GM21576 (cell line): ENCODE data around the gene SNX24.
"Not testable (repeated sequence)": the region's sequence is repeated elsewhere in the genome, so short reads cannot be mapped to it uniquely, and the experiment has no call there.

Source experiments
- ATAC-seq: cut with Tn5 transposase; IDR thresholded peaks from one replicate; pipeline ENCODE4 v1.9.1; 2021; ENCODE audit warnings: mild to moderate bottlenecking, moderate library complexity; ENCODE audit not compliant: unreplicated experiment

The SNX24 gene

DNA sequence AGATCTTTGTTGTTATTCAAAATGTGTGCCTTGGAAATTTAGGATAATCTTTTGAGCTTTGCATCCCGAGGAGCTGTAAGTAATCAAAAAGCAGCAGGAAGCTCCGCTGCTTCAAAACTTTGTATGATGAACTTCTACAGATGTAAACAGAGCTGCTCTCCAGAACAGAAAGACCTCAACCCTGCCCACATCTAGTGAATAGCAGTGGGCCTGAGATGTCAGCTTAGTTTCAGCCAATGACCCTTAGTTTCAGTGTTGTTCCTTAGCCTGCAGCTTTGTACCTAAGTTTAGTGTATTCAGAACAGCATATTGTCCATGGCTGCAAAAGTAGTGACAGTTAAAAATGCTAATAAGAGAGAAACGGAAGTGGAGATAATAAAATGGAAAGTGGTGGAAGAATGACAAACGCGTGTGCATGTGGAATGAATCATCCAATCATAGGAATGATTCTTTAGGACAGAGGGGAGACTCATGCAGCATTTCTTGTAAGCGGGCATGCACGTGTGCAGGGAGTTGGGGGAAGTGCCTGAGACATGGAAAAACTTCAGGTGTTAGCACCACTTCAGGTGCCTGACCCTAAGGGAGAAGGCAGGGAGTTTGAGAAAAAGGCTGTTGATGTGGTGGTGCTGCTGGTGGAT is 24.9 kb downstream of the SNX24 start:
- ATAC-seq = no peak

DNA sequence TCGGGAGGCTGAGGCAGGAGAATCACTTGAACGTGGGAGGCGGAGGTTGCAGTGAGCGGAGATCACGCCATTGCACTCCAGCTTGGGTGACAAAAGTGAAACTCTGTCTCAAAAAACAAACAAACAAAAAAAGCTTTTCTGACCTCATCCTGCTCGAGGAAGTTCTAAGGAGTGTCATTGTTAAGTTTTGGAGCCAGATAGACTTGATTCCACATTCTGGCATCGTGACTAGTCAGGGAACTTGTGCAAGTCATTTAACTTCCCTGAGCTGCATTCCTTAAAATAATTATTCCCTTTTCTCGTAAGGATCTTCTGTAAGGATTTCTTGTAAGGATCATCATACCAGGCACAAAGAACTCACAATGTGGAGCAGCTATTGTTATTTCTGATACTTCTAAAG is 26.2 kb downstream of the SNX24 start:
- ATAC-seq = no peak

DNA sequence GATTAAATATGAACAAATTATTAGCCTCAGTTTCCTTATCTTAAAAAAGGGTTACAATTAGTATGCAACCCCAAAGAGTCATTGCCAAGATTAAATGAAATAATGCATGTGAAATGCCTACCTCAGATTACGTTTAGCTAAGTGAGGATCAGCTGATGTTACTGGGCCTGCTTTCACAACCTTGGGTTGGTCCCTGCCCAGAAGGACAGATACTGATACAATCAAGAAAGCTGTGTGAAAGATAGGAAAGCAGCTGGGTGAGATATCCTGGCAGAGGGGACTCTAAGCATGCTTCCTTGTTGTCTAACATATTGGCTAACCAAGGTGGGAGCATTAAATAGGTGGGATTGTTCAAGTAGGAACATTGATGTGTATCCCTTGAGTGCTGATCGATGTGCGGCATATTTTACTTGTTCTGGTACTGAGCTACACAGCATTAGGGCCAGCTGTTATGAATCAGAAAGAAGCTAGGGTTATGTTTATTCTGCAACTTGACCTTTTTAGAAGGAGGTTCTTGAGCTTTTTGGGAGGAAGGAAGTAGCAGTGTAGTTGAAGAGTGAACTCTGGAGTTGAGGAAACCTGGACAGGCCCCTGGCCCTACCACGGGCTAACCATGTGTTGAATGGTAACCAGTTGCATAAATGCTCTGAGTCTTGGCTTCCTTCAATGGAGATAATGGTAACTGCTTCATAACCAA is 28.9 kb downstream of the SNX24 start:
- ATAC-seq = no peak

DNA sequence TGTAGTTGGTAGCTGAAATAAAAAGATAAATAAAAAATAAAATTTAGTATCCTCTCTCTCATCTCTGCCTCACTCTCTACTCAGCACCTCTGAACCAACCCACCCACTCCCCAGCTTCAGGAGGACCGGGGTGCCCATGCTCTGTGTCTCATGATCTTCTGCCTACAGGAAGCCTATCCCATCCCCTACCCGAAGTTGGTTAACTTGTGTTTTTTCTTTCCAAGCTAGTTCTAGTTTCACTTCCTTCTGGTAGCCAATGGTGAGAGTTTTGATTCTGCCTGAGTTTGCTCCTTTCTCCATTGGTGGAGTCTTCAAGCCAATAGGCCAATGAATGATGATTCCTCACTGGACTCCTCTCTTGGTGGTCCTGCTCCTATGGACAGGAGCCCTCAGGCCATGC is 32.1 kb downstream of the SNX24 start:
- ATAC-seq = peak; percentile 78

DNA sequence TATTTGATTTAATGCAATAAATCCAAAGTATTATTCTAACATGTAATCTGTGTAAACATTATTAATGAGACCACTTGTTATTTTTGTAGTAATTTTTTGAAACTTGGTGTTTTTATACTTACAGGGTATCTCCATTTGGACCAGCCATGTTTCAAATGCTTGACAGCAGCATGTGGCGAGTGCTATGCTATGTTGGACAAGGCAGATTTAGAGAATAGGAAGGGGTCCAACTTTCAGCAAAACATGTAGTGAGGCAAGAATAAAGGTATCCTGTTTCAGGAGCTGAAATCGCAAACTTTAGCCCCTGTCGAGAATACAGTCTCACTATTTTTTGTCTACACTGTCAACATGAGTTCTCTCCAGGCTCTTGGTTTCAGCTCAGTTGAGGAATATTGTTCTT is 33.7 kb downstream of the SNX24 start:
- no peak for ATAC-seq

DNA sequence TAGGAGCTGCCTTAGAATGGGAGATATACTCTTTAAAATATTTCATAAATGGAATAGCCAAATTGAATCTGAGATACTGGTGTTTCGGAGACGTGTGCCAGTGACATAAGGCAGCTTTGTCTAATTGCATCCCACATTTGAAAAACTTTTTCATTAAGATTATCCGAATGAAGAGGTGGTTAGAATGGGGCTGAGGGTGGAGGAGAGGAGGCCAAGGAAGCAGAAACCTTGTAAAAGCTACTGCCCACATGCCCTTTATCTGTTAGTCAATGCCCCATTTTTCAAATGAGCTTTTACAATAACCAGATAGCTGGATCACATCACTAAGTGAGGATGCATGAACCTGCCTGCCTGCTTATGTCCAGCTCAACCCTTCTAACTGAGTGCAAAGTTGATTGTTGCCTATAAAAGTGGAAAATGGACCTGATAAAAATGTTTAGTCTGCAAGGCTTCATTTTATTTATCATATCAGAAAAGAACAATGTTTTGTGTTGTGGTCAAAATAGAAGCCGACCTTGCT is 34.8 kb downstream of the SNX24 start:
- ATAC-seq = no peak

DNA sequence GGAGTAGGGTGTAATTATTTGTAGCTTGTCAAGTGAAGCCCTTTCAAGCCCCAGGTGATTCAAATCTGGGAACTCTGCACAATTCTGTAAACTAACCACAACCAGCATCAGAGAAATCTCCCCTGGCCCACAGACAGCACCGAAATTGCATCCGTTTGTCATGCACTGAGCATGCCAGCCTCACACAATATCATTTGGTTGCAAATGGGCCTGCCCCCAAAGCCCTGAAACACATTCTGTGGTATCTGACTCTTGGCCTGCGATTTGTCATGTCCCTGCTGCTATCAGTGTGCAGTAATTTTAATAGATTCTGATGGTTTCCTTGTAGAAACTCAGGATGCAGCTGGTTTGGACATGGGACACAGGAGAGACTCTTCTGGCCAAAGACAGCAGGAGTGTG is 35.3 kb downstream of the SNX24 start:
- peak; percentile 48 for ATAC-seq

DNA sequence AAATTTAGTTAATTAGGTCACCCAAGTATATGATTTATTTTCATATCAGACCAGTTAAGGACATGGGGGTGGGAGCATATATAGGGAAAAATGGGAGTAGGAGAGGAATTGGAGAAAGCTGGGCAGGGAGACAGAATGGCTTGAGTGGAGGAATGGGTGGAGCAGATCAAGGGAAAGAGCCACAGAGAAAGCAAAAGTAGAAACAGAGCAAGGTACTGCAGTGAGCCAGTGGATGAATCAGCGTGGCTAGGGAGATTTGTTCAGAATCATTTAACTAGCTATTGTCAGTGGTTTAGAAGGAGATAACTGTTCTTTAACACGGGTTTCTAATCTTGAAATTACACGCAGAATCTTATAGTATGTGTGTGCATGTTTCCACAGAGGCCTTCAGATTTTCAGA is 37.4 kb downstream of the SNX24 start:
- ATAC-seq = peak; percentile 41

DNA sequence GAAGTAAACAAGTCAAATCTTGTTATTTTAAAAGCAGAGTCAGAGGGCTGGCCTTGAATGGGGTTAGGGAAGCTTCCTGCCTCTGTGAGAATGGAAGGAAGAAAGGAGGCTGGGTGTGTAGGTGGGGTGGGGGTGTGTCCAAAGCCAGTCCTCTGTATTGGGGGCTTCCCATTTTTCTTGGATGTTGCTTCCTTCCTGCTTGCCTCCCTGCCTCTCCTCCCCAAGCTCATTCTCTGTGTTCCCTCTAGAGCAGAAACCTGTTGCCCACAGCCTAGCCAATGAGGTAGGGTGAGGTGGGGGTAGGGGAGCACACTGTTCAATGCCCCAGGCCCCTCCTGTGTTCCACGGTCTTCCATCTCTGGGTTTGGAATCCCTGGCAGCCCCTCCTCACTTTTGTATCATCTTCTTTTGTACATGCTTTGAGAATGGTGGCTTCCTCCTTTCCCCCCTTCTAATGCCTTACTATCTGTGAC is 39.7 kb downstream of the SNX24 start:
- ATAC-seq = no peak

DNA sequence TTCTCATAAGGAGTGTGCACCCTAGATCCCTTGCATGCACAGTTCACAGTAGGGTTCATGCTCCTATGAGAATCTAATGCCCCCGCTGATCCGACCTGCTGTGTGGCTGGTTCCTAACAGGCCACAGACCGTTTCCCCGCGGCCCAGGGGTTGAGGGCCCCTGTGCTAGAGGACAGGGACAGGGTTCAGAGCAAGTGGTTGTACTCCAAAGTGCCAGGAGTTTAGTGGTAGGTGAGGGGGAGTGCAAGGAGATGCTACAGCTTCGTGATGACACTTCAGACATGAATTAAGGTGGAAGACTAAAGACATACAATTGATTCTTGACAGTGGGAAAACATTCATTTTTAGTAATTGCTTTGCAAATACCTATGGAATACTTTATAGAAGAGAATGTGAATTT is 40.5 kb downstream of the SNX24 start:
- ATAC-seq = no peak

DNA sequence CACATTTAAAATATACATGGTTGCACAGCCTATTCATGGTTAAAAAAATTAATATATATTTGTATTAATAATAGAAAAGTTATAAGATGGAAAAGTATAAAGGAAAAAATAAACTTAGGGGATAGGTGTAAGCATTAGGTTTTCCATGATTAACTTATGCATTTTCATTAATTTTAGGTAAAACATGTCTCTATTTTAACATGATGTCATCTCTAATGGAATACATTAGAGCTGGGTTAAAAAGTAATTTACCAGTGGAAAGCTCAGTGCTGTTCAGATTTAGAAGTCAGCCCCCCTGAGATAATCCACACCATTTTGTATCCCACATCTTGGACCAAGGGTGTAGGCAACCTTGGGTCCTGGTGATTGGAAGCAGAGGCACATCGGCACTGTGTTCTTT is 49.7 kb downstream of the SNX24 start:
- no peak for ATAC-seq

DNA sequence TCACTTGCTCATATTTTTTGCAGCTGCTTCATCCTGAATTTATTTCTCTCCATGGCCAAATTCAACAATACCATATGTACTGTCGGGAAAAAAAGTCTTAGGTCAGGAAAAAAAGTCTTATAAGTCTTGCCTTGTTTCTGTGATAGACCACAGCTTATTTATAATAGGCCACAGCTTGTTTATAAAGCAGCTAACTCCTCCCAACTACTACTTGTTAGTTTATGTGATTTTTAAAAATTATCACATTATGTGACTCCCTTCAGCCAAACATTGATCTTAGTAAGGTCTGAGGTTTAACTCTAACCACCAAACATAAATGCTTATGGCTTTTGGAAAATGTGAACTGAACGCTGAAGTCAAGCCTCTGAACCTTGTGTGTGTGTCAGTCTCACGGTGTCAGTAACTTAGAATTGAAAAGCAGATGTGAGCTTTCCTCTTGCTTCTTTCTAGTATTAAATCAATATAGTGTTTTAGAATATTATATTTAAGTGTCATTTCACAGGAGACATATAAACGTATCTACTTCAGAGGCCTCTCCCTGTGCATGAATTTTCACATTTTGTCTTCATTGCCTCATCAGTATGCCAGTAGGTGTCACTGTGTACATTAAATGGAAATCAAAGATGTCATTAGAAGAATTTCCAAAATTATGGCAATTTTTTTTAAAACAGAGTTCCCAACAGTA is 51.3 kb downstream of the SNX24 start:
- no peak for ATAC-seq

DNA sequence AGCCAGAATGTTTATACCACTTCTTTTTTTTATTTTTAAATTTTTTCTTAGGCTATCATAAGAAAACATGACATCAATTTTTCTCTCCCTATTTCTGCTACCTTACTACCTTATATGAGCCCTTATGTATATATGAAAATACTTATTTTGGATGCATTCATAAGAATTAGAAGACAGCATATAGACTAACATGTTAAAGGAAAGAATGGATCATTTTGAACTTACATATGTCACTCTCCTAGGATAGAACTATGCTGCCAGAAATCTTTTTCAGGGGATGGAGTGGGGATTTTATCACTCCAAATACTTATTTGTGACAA is 51.8 kb downstream of the SNX24 start:
- no peak for ATAC-seq

DNA sequence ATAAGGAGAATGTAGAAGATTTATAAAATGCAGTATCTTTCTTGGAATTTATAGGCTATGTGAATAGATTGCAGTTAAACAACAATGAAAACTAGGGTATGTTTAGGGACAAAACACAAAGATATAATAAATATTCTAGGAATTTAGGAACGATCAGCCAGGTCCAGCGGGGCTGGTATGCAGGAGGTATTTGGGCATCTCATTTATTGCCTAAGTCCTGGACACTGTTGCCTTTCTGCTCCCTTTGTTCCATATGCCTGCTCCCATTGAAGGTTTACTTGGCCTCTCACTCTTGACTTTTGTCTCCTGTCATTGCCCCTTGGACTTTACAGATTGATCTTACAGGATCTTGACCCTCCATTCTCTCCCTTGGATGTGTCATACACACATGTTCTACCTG is 55.9 kb downstream of the SNX24 start:
- ATAC-seq = no peak

DNA sequence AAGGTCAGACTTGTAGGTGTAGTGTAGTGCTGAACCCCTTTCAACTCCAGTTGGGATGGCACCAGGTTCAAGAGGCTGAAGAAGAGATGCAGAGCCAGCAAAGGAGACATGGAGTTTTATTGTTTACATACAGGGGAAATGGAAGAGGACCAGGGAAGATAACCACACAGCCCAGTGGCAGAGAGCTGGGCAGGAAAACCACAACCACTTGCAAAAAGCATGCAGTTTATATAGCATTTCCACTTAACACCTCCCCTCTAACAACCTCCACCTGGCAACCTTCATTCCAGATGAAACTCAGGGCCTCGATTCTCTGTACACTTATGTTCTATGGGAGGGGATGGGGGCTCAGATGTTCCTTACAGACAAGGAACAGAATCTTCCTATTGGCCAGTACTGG is 56.9 kb downstream of the SNX24 start:
- peak; percentile 48 for ATAC-seq

DNA sequence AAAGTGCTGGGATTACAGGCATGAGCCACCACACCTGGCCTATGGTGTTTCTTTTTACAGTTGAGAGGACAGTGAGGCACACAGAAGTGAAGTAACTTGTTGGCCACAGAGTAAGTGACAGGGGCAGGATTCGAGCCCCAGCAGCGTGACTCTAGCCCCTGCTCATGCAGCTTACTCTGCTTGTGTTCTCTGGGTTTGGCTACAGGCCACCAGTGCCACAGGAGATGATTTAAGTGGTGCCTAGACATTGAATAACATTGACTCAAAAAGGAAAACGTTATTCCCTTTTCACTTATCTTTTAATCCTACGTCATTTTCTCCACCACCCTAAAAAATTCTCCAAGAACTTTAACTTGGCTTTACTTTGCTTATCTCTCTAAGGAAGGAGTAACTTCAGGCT is 61.4 kb downstream of the SNX24 start:
- no peak for ATAC-seq

DNA sequence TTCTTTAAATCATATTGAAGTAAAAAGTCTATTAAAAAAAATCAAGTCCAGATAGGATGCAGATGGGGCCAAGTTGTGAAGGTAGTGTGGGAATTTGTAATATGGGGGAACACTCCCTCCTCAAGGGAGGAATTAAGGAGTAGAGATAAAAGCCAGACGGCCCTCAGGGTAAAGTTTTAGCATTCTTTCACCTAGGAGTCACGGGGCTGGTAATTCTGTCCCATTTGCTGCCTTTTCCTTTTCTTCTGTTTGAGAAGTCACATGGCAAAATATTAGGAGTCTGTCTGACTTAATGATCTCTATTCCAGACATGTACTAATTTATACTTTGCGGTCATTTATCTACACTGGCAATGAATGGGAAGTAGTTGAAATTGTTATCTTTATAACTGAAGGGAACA is 61.9 kb downstream of the SNX24 start:
- ATAC-seq = no peak

DNA sequence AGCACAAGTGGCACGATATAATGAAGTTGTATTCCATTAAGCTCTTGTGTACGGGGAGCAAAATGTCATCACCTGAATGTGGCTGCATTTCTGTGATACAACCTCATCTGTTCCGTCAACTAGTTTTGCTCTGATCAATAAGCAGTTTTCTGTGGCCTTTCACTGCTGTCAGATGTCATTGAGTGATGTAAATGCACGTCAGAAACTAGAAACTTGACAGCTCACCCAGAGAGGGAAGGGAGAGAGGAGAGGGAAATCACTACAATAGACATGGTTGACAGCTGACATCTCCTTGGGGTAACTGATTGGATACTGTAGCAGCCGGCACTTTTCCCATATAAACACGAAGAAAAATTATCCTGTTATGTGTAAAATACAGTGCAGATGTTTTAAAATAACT is 62.7 kb downstream of the SNX24 start:
- ATAC-seq = no peak

DNA sequence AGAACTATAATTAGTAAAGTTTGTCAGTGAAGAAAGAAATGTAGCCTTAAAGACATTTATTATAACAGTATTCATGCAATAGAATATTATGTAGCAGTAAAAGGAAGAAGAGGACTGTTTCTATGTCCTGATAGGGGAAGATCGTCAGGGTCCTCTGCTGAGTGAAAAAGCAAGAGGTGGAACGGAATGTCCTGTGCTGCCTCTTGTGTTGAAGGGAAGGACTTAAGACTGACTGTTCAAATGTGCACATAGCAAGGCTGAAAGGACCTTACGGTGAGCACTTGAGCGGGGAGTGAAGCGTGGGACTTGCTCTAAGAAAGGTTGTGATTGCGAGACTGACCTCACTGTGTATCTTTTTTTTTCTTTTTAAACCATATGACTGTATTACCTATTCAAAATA is 63.2 kb downstream of the SNX24 start:
- ATAC-seq = no peak

DNA sequence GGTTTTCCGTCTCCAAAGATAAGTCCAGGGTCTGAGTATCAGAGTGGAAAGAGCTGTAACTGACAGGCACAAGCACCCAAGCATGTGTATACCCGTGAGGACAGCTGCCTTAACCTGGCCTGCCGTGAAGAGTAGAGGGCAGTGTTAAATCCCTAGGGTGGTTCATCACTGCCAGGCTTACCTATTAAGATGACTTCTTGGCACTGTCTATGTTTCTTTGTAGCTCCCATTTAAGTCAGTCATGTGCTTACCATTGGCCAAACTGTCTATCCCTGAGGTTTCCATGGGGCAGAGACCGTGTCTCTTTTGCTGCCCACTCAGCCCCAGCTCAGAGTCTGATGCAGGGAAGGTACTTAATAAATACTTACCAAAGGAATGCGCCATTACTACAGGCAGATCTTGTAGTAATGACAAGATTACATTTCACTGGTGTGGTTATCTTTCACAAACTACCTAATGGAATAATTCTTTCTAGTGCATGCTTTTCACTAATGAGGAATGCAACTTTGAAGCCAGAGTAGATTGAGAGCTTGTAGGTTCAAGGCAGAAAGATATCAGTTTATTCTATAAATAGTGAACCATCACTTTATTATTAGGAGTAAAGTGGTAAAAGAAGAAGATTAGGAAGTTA is 64.2 kb downstream of the SNX24 start:
- no peak for ATAC-seq

DNA sequence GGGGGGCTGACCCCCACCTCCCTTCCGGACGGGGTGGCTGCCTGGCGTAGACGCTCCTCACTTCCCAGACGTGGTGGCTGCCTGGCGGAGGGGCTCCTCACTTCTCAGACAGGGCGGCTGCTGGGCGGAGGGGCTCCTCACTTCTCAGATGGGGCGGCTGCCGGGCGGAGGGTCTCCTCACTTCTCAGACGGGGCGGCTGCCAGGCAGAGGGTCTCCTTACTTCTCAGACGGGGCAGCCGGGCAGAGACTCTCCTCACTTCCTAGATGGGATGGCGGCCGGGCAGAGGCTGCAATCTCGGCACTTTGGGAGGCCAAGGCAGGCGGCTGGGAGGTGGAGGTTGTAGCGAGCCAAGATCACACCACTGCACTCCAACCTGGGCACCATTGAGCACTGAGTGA is 68.0 kb downstream of the SNX24 start:
- not testable (repeated sequence) for ATAC-seq
